ENCODE measurements around the gene PRR7.

Gene PRR7

GRCh38 chr5:177440990-177441780 is 5.4 kb upstream of the PRR7 start:
- no peak; the same call in 1 of the 2 replicates for TF ChIP-seq POLR2AphosphoS5 (IDR thresholded peaks at IDR 0.05; ENCODE audit: low read depth, low read length)
- TF ChIP-seq TAF1 (IDR thresholded peaks at IDR 0.05; ENCODE audit: borderline replicate concordance, low read depth, low read length) = no peak
- no peak for TF ChIP-seq POLR2A (IDR thresholded peaks at IDR 0.05; ENCODE audit: low read depth, low read length)
- FAIRE-seq (no peak), DNase-seq (ENCODE audit: insufficient read length) (no peak)

- FAIRE-seq = no peak
- no peak for TF ChIP-seq POLR2A (IDR thresholded peaks at IDR 0.05; ENCODE audit: low read depth, low read length)
- TF ChIP-seq POLR2AphosphoS5 (IDR thresholded peaks at IDR 0.05; ENCODE audit: low read depth, low read length) = no peak; the same call in 1 of the 2 replicates
- no peak for TF ChIP-seq TAF1 (IDR thresholded peaks at IDR 0.05; ENCODE audit: borderline replicate concordance, low read depth, low read length)
These were observed 4.4 kb upstream of the PRR7 start for GRCh38 chr5:177442066-177442826.

GRCh38 chr5:177443144-177443983 is 3.2 kb upstream of the PRR7 start:
- no peak for FAIRE-seq

More at GRCh38 chr5:177442066-177442826, 4.4 kb upstream of the PRR7 start:
- DNase-seq (ENCODE audit: insufficient read length) = no peak

GRCh38 chr5:177444106-177445051 is 2.2 kb upstream of the PRR7 start:
- DNase-seq (ENCODE audit: insufficient read length) = no peak
- FAIRE-seq = peak; percentile 95
- TF ChIP-seq POLR2A (IDR thresholded peaks at IDR 0.05; ENCODE audit: low read depth, low read length) (no peak), TAF1 (IDR thresholded peaks at IDR 0.05; ENCODE audit: borderline replicate concordance, low read depth, low read length) (no peak), POLR2AphosphoS5 (IDR thresholded peaks at IDR 0.05; ENCODE audit: low read depth, low read length) (peak; percentile 69)

More at GRCh38 chr5:177443144-177443983, 3.2 kb upstream of the PRR7 start:
- TF ChIP-seq POLR2AphosphoS5 (IDR thresholded peaks at IDR 0.05; ENCODE audit: low read depth, low read length) (no peak; the same call in none of the 2 replicates), POLR2A (IDR thresholded peaks at IDR 0.05; ENCODE audit: low read depth, low read length) (no peak; the same call in 1 of the 2 replicates), TAF1 (IDR thresholded peaks at IDR 0.05; ENCODE audit: borderline replicate concordance, low read depth, low read length) (no peak)
- no peak for DNase-seq (ENCODE audit: insufficient read length)

GRCh38 chr5:177445052-177445916 is 1.3 kb upstream of the PRR7 start:
- FAIRE-seq (no peak), DNase-seq (ENCODE audit: insufficient read length) (no peak)
- TF ChIP-seq TAF1 (IDR thresholded peaks at IDR 0.05; ENCODE audit: borderline replicate concordance, low read depth, low read length) (no peak), POLR2A (IDR thresholded peaks at IDR 0.05; ENCODE audit: low read depth, low read length) (peak; percentile 44; the same call in 1 of the 2 replicates)

- no peak for DNase-seq (ENCODE audit: insufficient read length)
- FAIRE-seq = no peak
These were observed 756 bp upstream of the PRR7 start for GRCh38 chr5:177445917-177446199.

GRCh38 chr5:177447066-177447610 is 524 bp downstream of the PRR7 start:
- FAIRE-seq (no peak), DNase-seq (ENCODE audit: insufficient read length) (peak; percentile 83)
- TF ChIP-seq TAF1 (IDR thresholded peaks at IDR 0.05; ENCODE audit: borderline replicate concordance, low read depth, low read length) = no peak
- TF ChIP-seq POLR2AphosphoS5 (IDR thresholded peaks at IDR 0.05; ENCODE audit: low read depth, low read length) = no peak
- TF ChIP-seq POLR2A (IDR thresholded peaks at IDR 0.05; ENCODE audit: low read depth, low read length) = no peak

More at GRCh38 chr5:177445917-177446199, 756 bp upstream of the PRR7 start:
- TF ChIP-seq POLR2A (IDR thresholded peaks at IDR 0.05; ENCODE audit: low read depth, low read length) (no peak), POLR2AphosphoS5 (IDR thresholded peaks at IDR 0.05; ENCODE audit: low read depth, low read length) (no peak), TAF1 (IDR thresholded peaks at IDR 0.05; ENCODE audit: borderline replicate concordance, low read depth, low read length) (no peak)

- no peak for TF ChIP-seq POLR2AphosphoS5 (IDR thresholded peaks at IDR 0.05; ENCODE audit: low read depth, low read length)
- TF ChIP-seq TAF1 (IDR thresholded peaks at IDR 0.05; ENCODE audit: borderline replicate concordance, low read depth, low read length) = no peak
- TF ChIP-seq POLR2A (IDR thresholded peaks at IDR 0.05; ENCODE audit: low read depth, low read length) = no peak; the same call in 1 of the 2 replicates
- no peak for DNase-seq (ENCODE audit: insufficient read length)
- no peak for FAIRE-seq
These were observed 1.1 kb downstream of the PRR7 start for GRCh38 chr5:177447611-177448243.
